ENCODE data around the gene ATOSB.
"Not testable (repeated sequence)": the region's sequence is repeated elsewhere in the genome, so short reads cannot be mapped to it uniquely, and the experiment has no call there.

Gene ATOSB

GRCh38 chr9:35115680-35116538 is at the start of gene ATOSB:
TSS of gene ATOSB (minus strand) at chr9:35115862. CDS start at chr9:35108274, 7,588 bp downstream.
- DNase-seq = peak; percentile 99

GRCh38 chr9:35164711-35165110 is 49.0 kb upstream of the ATOSB start:
- peak; percentile 14 for DNase-seq

- peak; percentile 33 for DNase-seq
Observed at GRCh38 chr9:35163413-35163812, 47.8 kb upstream of the ATOSB start.

- peak; percentile 53 for DNase-seq
Observed at GRCh38 chr9:35162605-35163315, 47.1 kb upstream of the ATOSB start.

- peak; percentile 99 for DNase-seq
Observed at GRCh38 chr9:35161713-35162604, 46.3 kb upstream of the ATOSB start, which contains the start of gene UNC13B. TSS of gene UNC13B (plus strand) at chr9:35162009. CDS start at chr9:35162284, 275 bp downstream.

- no peak for DNase-seq
Observed at GRCh38 chr9:35158501-35159280, 43.0 kb upstream of the ATOSB start.

GRCh38 chr9:35157836-35158235 is 42.2 kb upstream of the ATOSB start:
- DNase-seq = not testable (repeated sequence)

- DNase-seq = no peak
Observed at GRCh38 chr9:35156781-35157180, 41.1 kb upstream of the ATOSB start.

- DNase-seq = no peak
Observed at GRCh38 chr9:35152926-35153325, 37.3 kb upstream of the ATOSB start.

GRCh38 chr9:35147941-35148563 is 32.4 kb upstream of the ATOSB start:
- DNase-seq = not testable (repeated sequence)

- no peak for DNase-seq
Observed at GRCh38 chr9:35142037-35142436, 26.4 kb upstream of the ATOSB start.

- DNase-seq = no peak
Observed at GRCh38 chr9:35140093-35140492, 24.4 kb upstream of the ATOSB start.

- DNase-seq = no peak
Observed at GRCh38 chr9:35136866-35137265, 21.2 kb upstream of the ATOSB start.

- DNase-seq = no peak
Observed at GRCh38 chr9:35135988-35136387, 20.3 kb upstream of the ATOSB start.

GRCh38 chr9:35134920-35135319 is 19.3 kb upstream of the ATOSB start:
- DNase-seq = no peak

- peak; percentile 95 for DNase-seq
Observed at GRCh38 chr9:35116898-35117551, 1.4 kb upstream of the ATOSB start.

- no peak for DNase-seq
Observed at GRCh38 chr9:35116539-35116897, 856 bp upstream of the ATOSB start.

GRCh38 chr9:35114840-35115628 is 628 bp downstream of the ATOSB start:
- DNase-seq = peak; percentile 69

GRCh38 chr9:35114113-35114839 is 1.4 kb downstream of the ATOSB start:
- DNase-seq = peak; percentile 97
